Mucosa of descending colon (tissue), 3 donors: Measurements from ENCODE around the gene ARHGAP21. TPM values are rescaled to one million over a fixed set of nuclear protein-coding genes. Genes with fewer than 3 reads are reported as not detected.
A peak's percentile ranks its signal among the peaks of the same experiment; 100 is the strongest.

ENCODE experiments used
- ATAC-seq: fragments of 200-7000 bp; cut with Tn5 transposase; one replicate; pipeline ENCODE4 v1.9.1; 2020; ENCODE audit warnings: mild to moderate bottlenecking, moderate library complexity
- DNase-seq, 3 donors: peaks; one replicate each; pipeline ENCODE4 v3.0.0-alpha.2; 2020
- H3K36me3 ChIP-seq: fragments of 200-600 bp; one replicate; pipeline ENCODE4 v1.8.0; 2021; ENCODE audit warnings: low read depth, mild to moderate bottlenecking
- H3K4me1 ChIP-seq: fragments of 200-600 bp; one replicate; pipeline ENCODE4 v1.8.0; 2021; ENCODE audit warnings: low read depth, mild to moderate bottlenecking
- H3K4me3 ChIP-seq: fragments of 200-600 bp; one replicate; pipeline ENCODE4 v1.8.0; 2021; ENCODE audit warnings: mild to moderate bottlenecking
- H3K9me3 ChIP-seq: fragments of 200-600 bp; one replicate; pipeline ENCODE4 v1.8.0; 2021; ENCODE audit warnings: mild to moderate bottlenecking
- CTCF ChIP-seq: fragments of 200-600 bp; IDR thresholded peaks from one replicate; pipeline ENCODE4 v1.8.0; 2022; ENCODE audit warnings: antibody characterized with exemption, mild to moderate bottlenecking
- intact Hi-C, 2 donors: fragments of 100-400 bp; cut with DNase I in 1 of 2; cut with micrococcal nuclease in 1 of 2; formaldehyde crosslinking; loops; one replicate each; pipeline versions ENCODE4 v1.11.0 to v1.11.1; 2022; cut with DNase I, micrococcal nuclease
- total RNA-seq, 3 donors: library from RNA; stranded (reverse); fragmentation: NEBNext Ultra II Directional in 2 of 3; extraction: Animal tissue kit (Norgen Biotek cat#: 25700) in 2 of 3; gene quantifications; one replicate each; pipeline versions ENCODE4 v1.2.1 to v1.2.4, GENCODE V29; 2021 to 2023
- donor health status: DM: no; HTN: no; CAD: no; lungs with moderate emphysema.
- donor health status: DM: no; HTN: no; CAD: no.
- donor health status: DM: no; HTN: yes; CAD: no.

ARHGAP21 gene
- total RNA-seq, 3 donors from 2014 or later: 91.3 to 127 (median 109) TPM

DNA sequence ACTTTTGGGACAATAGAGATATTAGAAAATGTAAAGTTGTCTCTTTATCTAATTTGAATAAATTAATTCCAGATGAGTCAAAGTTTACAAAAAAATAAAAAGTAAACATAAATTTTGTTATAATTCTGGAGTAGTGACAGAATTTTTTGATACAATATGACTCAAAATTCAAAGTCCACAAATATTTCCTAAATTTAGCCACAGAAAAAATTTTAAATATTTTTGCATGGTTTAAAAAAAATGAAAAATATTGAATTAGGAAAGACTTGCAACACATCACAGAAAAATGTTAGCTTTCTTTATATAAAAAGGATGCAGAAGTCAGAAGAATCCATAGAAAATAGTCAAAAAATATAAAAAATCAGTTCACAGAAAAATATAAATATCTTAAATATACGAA, 117.7 kb downstream of the ARHGAP21 start:
- no peak overlapping the region for H3K4me3 ChIP-seq
- no peaks in the 10 kb centered on the region for H3K36me3 ChIP-seq
- intact Hi-C loops: no loop called here
- ATAC-seq (no peak), DNase-seq (no peak)
- TF ChIP-seq CTCF: no peak
- H3K9me3 ChIP-seq: no peaks in the 10 kb centered on the region
- H3K4me1 ChIP-seq: no peaks in the 10 kb centered on the region

DNA sequence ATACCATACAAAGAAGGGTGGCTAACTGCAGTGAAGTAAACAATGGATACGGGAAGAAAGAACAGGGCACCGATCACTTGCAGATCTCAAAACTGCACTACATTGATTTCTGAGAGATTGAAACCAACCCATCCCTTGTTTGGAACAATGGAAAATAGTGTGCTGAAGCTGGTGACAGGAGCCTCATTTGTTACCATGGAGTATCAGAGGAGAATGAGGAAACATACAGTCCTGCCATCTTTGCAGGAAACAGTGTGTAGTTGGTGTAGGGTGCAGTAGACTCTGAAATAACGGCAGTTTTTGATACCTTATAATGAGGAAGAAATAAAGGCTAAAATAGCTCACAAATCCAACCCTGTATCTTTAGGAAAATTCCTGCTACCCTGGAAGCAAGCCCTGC, 118.5 kb downstream of the ARHGAP21 start:
- intact Hi-C loops: no loop called here
- Histone ChIP-seq H3K36me3 (no peaks in the 10 kb centered on the region), H3K9me3 (no peaks in the 10 kb centered on the region), H3K4me3 (no peak overlapping the region), H3K4me1 (no peaks in the 10 kb centered on the region)
- TF ChIP-seq CTCF: no peak
- ATAC-seq: no peak
- DNase-seq: no peak

DNA sequence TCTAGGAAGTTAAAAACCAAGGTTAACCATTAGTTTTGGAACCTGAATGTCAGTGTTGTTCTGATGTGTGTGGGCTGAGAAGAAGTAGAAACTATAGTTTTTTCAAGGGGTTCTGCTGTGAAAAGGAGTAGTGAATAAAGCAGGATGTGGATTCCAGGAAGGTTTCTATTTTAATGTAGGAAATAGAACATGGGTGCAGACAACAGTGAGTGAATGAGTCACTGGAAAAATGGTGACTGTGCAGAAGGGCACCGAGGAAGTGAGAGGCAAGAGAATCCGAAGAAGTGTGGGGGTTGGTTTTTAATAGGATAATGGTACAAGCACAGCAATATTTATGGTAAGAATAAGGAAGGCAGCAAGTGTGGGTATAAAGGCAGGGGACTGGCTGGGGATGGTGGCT, 120.4 kb downstream of the ARHGAP21 start:
- TF ChIP-seq CTCF: no peak
- Histone ChIP-seq H3K4me3 (no peak overlapping the region), H3K36me3 (peaks cover 5% of the 10 kb centered on the region), H3K9me3 (no peaks in the 10 kb centered on the region), H3K4me1 (no peaks in the 10 kb centered on the region)
- ATAC-seq (peak; percentile 66), DNase-seq (no peak)
- intact Hi-C loops: no loop called here

DNA sequence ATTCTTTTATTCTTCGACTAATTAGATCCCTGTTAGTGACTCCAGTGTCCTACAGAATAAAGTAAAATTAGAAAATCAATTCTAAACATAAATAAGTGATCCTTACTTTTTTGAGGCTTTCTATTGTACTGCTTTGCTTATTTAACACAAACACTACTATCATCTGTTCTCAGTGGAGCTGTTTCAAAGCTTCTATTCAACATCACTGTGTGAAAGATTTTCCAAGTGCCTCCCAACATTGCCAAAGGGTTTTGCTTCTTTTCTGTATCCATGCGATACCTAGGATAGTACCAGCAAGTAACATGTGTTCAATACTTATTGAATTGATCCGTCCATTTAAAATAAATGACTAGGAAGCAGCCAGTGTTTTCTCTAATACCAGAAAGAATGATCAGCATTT, 125.7 kb downstream of the ARHGAP21 start:
- Histone ChIP-seq H3K9me3 (no peaks in the 10 kb centered on the region), H3K4me1 (no peaks in the 10 kb centered on the region), H3K36me3 (peaks cover 11% of the 10 kb centered on the region), H3K4me3 (no peak overlapping the region)
- no peak for TF ChIP-seq CTCF
- ATAC-seq (no peak), DNase-seq (no peak)
- intact Hi-C loops: no loop called here

GRCh38 chr10:24597426-24597825, 126.3 kb downstream of the ARHGAP21 start:
- no peaks in the 10 kb centered on the region for H3K9me3 ChIP-seq
- DNase-seq: no peak
- no peak overlapping the region for H3K4me3 ChIP-seq
- no peak for TF ChIP-seq CTCF
- ATAC-seq: no peak
- H3K36me3 ChIP-seq: peaks cover 11% of the 10 kb centered on the region
- no peaks in the 10 kb centered on the region for H3K4me1 ChIP-seq
- intact Hi-C loops: no loop called here

DNA sequence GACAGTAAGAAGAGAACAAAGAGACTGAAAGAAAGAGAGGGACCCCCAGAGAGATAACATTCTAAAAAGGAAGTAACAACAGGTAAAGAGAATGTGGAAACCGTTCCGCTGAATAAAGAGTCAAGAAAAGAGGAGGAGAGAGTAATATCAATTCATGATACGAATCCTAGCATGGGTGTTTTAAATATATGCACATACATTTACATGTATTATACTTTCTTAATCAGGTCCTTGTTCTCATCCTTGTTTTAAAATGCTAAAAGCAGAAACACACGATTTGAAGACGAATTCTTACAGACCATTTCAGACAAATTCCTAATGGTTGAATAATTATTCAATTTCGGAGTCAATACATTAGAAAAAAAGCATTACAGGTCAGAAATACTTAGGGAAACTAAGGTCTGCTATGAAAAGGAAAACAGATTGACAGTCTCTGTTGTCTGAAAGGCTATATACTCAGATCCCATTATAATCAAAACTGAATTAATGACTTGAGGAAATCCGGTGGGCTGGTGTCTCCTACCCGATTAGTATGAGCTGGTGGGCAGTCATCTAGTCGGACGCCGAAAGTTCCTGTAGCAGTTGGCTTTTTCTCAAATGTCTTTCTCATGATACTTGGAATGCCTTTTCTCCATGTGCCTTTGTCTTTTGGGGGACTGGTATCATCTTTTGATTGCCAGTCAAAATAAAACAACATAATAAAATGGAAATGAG, 127.3 kb downstream of the ARHGAP21 start:
- H3K9me3 ChIP-seq: no peaks in the 10 kb centered on the region
- no peak for DNase-seq
- intact Hi-C loops: no loop called here
- no peak overlapping the region for H3K4me3 ChIP-seq
- ATAC-seq: no peak
- no peaks in the 10 kb centered on the region for H3K4me1 ChIP-seq
- peaks cover 14% of the 10 kb centered on the region for H3K36me3 ChIP-seq
- no peak for TF ChIP-seq CTCF
